HG02981 (cell line): ENCODE results near the gene CBLB.
A peak's percentile ranks its signal among the peaks of the same experiment; 100 is the strongest.

Experiments
- ATAC-seq: cut with Tn5 transposase; IDR thresholded peaks from one replicate; pipeline ENCODE4 v1.9.1; 2021; ENCODE audit warnings: mild to moderate bottlenecking, moderate library complexity; ENCODE audit not compliant: unreplicated experiment

The CBLB gene

DNA sequence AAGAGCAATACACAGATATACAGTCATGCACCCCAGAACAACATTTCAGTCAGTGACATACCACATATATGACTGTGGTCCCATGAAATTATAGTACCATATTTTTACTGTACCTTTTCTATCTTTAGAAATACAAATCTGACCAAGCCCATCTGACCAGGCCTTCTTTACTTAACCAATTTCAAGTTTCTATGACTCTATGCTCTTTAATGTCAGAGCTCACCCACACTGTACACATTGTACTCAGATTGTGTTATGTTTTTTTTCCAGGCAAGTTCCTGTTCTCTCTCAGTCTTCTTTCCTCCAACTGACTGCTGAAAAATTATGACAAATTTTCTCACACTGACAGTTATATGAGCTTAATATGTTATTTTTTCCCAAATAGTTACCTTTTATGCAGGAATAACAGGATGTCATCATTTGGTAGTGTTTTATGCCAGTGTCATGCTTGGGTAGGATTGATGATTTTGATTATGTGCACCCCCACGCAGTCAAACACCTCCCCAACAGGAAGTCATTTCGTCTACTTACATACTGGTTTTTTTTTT lies 8.0 kb upstream of the CBLB start:
- no peak for ATAC-seq

DNA sequence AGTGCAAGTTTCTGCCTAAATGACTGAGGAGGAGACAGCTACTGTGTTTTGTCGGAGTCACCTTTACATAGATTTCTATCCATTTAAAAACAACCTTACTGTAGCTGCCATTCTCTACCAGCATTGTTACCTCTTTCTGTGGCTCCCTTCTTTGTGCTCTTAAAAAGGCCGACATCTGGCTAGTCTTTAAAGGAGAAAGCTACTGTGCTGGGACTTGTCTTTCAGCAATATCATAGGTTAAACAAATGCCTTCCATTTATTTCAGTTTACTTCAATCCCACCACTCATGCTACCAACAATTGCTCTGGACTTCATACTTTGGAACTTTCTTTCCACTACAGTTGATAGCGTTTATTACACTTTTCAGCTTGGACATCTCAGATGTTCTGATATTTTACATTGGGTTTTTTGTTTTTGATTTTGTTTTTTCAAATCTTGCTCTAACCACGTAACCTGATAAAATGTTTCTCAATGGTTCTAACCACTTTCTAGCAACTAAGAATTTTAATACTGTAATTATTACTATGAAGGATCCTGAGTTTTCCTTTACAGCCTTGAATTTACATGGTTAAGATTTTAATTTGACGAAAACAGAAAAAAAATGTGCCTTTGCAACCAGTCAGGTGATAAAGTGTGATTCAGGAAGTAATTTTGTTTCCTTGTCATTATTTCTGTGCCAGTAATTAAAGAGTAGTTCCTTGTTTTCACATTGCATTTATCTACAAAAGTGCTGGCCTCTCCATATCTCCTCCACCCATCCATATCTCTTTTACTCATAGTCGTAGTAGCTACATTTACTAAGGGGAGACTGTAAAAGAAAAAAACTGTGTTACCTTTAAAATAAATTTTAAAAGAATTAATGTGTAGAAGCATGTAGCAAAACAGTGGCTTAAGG lies 1.3 kb upstream of the CBLB start:
- ATAC-seq: no peak

DNA sequence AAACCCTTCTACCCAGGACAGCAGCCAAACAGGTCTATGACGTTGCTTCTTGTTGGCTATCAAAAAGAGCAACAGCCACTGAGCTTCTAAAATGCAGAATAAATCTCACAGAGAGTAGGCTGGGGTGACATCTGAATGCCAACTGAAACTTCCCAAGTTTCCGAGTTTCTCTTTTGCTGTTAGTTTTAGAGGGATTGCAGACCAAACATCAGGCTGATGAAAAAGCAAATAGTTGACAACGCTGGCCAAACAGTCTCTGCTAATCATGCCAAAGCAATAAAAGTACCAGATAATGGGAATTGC lies 670 bp upstream of the CBLB start:
- no peak for ATAC-seq

DNA sequence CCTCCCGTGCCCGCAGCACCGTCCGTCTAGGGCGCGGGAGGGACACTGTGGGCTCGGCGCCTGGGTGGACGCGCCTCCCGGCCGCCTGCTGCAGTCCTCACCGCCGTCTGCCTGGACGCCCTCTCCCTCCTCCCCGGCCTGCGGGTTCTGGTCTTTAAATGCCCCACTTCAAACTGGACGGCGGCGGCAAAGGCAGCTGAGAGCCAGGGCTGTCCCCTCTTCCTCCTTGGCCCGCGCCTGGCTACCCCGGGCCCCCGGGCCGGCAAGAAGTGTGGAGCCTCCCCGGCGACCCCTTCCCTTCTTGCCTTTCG lies 426 bp downstream of the CBLB start:
- peak; percentile 8 for ATAC-seq

DNA sequence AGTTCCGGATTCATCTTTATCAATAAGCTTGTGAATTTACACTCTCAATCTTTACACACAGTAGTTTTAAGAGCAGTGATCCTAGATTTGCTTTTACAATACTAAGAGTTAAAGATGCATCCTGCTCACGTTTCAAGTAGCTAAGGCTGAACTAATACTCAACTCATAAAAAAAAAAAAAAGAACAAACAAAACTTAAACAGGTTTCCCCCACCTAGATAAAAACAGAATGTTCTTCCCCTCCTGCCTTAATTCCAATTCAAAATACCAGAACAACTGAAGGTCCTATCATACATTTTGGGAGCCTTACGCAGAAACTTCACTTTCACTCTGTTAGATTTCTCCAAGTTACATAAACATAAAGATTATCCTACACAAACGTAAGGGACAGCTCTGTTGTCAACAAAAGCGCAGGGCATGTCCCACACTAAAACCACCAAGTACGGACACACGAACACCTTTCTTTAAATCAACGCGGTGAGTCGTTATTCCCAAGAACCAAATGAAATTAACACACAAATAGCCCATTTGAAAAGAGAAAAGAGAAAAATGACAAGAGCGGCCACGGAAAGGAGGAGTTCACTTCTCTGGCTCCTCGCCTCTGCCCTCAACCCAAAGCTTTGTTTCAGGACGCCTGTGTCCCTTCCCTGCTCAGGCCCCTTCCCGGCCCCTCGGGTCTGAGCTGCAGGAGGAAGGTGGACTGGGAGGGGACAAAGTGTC lies 941 bp downstream of the CBLB start:
- no peak for ATAC-seq

DNA sequence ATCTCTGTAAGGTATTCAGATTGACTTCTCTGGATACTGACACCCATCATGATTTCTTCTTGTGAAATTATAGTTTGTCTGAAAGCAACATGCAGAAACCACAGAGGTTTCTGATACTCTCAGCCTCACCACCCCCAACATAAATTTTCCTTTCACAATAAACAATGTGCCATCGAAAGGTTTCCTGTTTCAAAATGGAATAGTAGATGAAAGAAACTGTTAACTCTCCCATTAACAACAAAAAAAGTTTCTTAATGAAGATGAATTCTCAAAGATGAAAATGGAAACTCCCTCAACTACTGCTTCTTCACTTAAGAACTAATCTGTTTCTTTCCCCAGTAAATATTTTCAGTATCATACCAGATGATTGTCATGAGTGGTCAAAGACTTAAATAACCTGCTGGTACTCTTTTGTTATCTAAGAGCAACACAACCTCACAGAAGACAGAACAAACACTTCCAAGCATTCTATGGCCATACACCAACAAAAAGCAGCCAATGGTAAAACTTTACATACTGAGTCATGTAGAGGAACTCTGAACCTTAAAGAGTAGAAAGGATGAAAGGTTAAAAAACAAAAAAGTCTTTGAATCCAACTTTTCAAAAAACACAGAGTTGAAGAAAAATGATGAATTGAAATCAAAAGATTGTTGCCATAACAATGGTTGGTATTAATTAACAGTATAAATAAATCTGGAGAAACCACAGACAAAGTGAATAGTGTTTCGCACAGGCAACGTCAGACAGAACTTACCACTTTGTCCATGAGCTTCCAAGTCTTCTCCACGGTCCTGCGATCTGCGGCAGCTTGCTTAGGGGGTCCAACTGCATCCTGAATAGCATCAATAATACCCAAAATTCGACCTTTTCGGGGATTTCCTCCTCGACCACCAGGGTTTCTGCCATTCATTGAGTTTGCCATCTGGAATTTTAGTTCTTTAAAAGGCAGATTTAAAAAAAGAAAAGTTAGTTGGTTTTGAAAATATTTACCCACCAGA lies 1.9 kb downstream of the CBLB start:
- peak; percentile 27 for ATAC-seq

DNA sequence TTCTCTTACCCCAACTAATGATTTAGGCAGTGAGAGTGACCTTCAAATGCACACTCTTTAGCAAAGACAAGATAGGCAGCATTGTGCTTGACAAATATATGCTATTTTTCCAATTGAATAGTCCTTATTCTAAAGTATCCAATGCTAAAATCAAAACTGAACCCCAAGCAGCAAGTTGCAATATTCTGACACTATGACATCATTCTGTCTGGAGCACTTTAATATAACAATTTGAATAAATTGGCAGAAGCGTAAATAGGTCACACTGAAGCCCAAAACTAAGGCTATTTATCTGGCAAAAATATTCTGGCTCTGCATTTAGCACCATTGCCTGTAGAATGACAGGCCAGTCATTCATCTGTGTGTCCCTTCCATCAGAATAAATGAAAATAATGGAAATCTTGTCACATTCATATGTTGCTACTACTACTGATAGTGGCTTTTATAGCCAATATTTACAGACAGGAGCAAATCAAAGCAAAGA lies 2.9 kb downstream of the CBLB start:
- ATAC-seq: no peak

DNA sequence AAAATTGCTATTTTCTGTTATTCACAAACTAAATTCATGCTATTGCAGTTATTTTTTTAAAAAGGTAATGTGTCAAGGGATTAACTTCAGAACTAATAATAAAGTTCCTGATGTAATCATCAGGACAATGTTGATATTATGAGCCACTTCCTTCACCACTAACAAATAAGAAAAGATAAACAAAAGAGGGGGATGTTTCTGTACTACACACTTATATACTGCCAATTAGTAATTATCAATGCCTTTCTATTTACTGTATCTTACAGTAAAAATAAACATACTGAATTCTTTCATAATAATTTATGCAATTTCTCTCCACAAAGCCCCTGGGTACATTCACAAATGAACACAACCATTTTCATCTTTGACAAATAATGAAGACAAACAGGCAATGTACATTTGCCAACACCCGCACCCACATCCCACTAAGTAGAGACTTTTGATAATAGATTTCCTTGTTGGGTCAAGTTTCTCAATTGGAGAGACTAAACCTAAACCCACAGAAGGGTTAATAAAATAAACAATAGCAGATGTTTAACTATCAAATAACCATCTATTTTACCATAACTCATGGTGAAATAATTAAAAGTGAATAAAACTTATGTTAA lies 3.7 kb downstream of the CBLB start:
- ATAC-seq: no peak

DNA sequence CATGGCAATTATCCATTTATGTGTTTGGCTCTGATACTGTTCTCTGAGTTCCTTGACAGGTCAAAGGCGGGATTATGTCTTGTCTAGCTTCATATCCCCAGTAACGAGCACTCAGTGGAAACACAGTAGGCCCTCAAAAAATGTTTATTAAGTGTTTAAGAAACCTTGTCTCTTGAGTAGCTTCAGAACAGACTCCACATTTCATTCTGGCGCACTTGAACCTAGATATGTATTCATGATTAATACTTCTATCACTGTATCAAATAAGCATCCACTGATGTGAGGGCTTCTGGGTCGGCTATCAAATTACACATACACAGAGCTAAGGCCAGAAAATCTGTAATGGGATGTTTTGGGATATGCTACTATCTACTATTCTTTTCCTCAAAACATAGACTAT lies 4.6 kb downstream of the CBLB start:
- no peak for ATAC-seq

DNA sequence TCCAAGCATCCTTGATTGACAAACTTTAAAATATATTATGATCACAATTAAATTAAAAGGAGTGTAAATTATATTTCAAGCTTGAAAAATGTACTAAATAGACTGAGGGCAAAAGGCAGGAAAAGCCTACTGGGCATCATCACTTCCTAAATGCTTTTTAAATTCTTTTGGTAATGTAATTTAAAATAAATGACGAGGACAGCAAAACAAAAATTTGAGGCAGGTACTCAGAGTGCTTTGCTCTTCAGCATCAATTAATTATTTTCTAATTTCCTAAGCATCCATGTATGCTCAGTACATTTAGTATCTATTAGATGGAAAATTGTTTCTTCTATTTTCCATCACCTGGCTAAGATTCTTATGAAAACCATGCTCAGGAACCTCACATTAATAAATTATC lies 5.2 kb downstream of the CBLB start:
- no peak for ATAC-seq

DNA sequence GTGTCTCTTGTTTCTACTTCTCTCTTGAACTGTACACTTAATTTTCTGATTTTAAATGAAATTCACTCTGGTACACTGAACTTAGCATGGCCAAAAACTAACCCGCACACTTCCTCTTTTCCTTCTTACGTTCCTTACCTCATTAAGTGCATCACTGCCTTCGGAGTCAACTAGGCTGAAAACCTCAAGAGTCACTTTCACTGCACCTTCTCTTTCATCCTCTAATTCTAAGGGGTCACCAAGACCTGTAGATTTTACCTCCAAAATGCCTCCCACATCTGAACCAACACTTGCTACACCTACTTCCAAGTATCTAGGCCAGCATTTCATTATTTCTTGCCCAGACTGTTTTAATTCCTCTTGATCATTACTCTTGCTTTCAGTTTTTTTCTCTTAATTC lies 6.6 kb downstream of the CBLB start:
- peak; percentile 68 for ATAC-seq

DNA sequence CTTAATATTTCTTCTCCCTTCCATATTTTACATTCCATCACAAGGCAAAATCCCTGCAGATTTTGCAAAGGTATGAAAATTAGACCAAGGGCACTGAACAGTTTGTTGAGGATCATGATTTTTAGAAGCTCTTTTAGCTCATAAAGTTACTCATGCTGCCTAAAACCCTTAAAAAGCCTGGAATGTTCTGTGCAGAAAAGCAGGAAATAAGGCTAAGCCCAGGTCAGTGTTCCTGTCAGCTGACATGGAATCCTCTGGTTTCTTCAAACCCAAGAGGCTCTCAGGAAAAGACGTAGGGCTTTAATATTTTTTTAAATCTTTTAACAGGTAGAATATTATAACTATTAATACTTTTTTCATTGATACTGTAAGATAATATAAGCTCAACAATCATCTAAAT lies 8.2 kb downstream of the CBLB start:
- no peak for ATAC-seq

DNA sequence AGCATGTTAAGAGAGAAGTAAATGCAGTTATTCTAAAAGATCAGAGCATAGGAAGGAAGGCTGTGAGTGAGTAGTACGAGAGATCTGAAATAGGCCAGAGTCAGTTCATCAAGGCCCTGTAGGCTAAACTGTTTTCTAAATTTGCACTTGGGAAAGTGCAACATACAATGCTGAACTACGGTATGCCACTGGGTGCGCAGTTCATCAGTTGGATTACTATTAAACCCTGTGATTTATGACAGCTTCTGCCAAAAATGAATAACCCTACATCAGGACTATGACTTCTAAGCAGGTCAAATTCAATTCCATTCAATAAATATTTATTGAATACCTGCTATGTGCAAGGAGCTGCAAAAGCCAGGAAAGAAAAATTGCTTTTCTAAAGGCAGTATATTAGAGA lies 10.8 kb downstream of the CBLB start:
- ATAC-seq: no peak

DNA sequence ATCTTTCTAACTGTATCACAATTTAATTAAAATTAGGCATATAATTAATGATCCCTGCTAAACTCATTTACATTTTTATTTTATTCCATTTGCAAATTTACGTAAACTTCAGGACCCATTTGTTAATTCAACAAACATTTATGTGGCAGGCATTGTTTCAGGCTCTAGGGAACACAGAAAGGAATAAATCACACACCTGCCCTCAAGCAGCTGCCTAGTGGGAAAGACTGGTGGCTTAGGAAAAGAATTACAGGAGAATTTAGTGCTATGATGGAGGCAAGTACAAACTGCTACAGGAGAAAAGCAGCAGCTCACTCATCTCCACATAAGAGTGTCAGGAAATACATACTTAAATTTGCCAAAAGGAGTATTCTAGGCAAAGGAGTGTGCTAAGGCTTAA lies 11.2 kb downstream of the CBLB start:
- ATAC-seq: no peak

DNA sequence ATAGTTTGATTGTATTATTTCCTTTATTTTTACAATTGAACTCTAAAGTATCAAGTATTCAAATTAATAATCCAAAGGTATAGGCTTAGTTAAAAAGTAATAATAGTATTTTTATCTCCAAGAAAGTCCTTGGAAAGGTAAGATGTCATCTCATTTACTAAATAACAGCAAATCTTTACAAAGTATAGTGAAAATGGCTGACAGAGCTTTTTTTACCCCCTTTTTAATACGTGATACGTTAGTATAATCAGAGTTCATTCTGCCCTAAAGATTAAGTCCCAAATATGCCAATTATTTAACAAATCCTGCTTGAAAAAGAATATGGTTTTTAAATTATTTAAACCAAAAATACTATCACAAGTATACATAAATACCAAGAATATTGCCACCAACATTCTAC lies 12.2 kb downstream of the CBLB start:
- no peak for ATAC-seq

DNA sequence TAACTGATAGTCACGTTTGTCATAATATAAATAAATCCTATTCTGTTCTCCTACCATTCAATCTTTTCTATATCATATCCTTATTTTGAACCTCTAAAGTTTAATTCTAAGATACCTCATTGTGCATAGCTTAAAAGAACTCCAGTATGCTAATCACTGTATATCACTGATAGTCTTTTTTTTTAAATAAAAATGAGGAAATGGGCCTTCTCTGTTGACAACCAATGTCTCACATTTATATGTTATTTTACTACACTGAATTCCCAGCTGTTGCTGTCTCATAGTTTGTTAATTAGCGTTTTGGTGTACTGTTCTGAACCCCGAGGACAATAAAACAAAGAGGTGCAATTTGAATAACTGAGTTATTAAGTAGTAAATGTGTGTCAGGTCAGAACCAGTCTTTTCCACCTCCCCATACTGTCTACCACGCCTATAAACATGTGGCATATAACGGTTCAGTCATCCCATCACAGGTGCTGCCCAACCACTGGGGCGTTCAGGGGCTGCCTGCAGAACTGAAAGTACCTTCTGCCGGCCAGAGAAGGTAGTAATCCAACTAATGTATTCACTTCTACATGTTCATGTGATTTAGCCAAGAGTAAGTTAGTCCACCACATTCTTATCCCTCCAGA lies 14.9 kb downstream of the CBLB start:
- peak; percentile 97 for ATAC-seq

DNA sequence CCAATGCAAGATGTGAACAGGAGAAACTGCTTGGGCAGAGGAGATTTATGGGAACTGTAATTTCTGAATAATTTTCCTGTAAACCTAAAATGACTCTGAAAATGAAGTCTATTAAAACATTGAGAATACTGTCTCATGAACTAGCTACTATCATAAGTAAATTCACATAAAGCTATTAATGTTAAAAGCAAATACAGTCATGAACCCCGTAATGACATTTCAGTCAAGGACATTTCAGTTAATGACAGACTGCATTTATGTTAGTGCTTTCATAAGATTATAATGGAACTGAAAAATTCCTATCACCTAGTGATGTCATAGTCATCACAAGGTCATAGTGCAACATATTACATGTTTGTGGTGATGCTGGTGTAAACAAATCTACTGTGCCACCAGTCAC lies 17.2 kb downstream of the CBLB start:
- ATAC-seq: no peak

DNA sequence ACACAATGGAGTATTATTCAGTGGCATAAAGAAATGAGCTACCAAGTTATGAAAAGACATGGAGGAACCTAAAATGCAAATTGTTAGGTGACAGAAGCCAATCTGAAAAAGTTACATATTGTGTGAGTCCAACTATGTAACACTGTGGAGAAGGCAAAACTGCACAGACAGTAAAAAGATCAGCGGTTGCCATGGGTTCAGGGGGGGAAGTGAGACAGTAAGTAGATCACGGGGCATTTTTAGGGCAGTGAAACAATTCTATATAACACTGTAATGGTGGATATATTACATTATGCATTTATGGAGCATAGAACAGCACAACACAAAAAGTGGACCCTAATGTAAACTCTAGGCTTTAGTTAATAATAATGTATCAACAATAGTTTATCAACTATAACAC lies 17.6 kb downstream of the CBLB start:
- no peak for ATAC-seq

DNA sequence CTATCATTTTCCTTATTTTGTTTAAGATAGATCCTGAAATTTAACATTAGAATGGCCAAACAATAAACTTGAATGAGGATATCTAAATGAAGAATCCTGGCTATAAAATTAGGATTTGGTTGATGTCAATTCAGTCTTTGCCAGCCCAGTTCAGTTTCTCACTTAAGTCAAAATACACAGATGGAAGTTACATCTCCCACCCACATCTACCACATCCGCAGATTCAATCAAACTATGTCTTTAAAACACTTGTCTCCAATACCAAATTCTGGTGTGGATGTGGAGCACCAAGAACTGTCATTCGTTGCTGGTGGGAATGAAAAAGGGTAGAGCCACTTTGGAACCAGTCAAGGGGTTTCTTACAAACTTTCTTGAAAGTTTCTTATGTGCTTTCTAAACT lies 18.2 kb downstream of the CBLB start:
- no peak for ATAC-seq

DNA sequence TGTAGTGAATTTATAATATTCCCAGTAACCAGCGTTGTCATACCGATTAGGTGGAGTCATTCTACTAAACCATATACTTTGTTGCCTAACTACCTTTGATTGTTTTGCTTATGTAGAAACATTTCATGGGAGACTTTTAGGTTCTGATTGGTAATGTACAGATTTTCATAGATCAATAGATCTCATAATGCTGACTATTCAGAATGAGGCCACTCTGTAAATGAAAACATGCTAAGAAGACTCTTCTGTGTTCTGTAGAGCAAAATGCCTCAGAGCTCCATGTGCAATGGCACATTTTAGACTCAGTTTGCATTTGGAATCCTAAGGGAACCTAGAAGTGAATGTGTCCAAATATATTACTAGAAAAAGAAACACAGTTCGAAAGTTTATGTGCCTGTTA lies 20.0 kb downstream of the CBLB start:
- ATAC-seq: no peak
